Measurements from ENCODE around the gene PIK3C2B. TPM values are rescaled to one million over a fixed set of nuclear protein-coding genes. Genes with fewer than 3 reads are reported as not detected.

Gene PIK3C2B
- total RNA-seq, 4 donors from 2014 or later = 17.2 to 43.1 (median 25.9) TPM

GRCh38 chr1:204447736-204448135 lies 46.9 kb downstream of the PIK3C2B start:
- TF ChIP-seq CTCF (IDR thresholded peaks at IDR 0.05; ENCODE audit: low read depth) = no peak

- TF ChIP-seq CTCF (IDR thresholded peaks at IDR 0.05; ENCODE audit: low read depth) = no peak
These were observed 47.4 kb downstream of the PIK3C2B start for GRCh38 chr1:204447190-204447589.

- no peak for TF ChIP-seq CTCF (IDR thresholded peaks at IDR 0.05; ENCODE audit: low read depth)
These were observed 48.0 kb downstream of the PIK3C2B start for GRCh38 chr1:204446413-204447111.

- no peak for TF ChIP-seq CTCF (IDR thresholded peaks at IDR 0.05; ENCODE audit: low read depth)
These were observed 48.7 kb downstream of the PIK3C2B start for GRCh38 chr1:204445860-204446412.

Other genes starting within 250 kb of the PIK3C2B start
- gene PLEKHA6, start 134.9 kb downstream of the PIK3C2B start, total RNA-seq = 1 to 10 TPM; 1.5 to 2.0 (median 1.6) TPM
- gene PPP1R15B, start 83.0 kb downstream of the PIK3C2B start, total RNA-seq = 10 to 100 TPM; 41.4 to 94.9 (median 53.2) TPM
- gene MDM4, start 21.6 kb upstream of the PIK3C2B start, total RNA-seq = 10 to 100 TPM; 66.1 to 92.3 (median 88.6) TPM
- gene LRRN2, start 190.9 kb upstream of the PIK3C2B start, total RNA-seq = under 1 TPM in 2 of 4 donors, not detected in 2; 0.17 to 0.38 TPM